Bronchial epithelial cell (primary cell): ENCODE data around the gene AVPR2. TPM values are rescaled to one million over a fixed set of nuclear protein-coding genes. Genes with fewer than 3 reads are reported as not detected.

Source experiments
- DNase-seq: peaks from one replicate; pipeline ENCODE4 v3.0.0-alpha.2; 2010; ENCODE audit warnings: low read depth
- FAIRE-seq: peaks from 2 replicates; lab custom pipeline; 2011; peaks lifted over from hg19 to GRCh38; lab: Jason Lieb, UNC
- H3K27me3 ChIP-seq: 2 replicates; pipeline ENCODE4 v1.5.1; 2011; ENCODE audit warnings: low read length; ENCODE audit not compliant: control insufficient read depth, insufficient read depth
- H3K36me3 ChIP-seq: 2 replicates; pipeline ENCODE4 v1.5.1; 2011; ENCODE audit warnings: low read length; ENCODE audit not compliant: control insufficient read depth, insufficient read depth
- H3K4me3 ChIP-seq: 2 replicates; pipeline ENCODE4 v1.5.1; 2011; ENCODE audit warnings: mild to moderate bottlenecking, low read depth, low read length, control low read depth
- CTCF ChIP-seq: IDR thresholded peaks from 2 replicates; pipeline ENCODE4 v1.5.1; 2011; ENCODE audit warnings: mild to moderate bottlenecking, moderate library complexity, low read length, control low read depth, inconsistent platforms; ENCODE audit not compliant: insufficient read depth, severe bottlenecking
- total RNA-seq: library from RNA; depleted of rRNA; stranded (reverse); fragments of >200 nt; gene quantifications from 2 replicates; pipeline ENCODE4 v1.2.1, GENCODE V29; 2014

The AVPR2 gene
- total RNA-seq, 1 donor from 2014 or later = not detected

DNA sequence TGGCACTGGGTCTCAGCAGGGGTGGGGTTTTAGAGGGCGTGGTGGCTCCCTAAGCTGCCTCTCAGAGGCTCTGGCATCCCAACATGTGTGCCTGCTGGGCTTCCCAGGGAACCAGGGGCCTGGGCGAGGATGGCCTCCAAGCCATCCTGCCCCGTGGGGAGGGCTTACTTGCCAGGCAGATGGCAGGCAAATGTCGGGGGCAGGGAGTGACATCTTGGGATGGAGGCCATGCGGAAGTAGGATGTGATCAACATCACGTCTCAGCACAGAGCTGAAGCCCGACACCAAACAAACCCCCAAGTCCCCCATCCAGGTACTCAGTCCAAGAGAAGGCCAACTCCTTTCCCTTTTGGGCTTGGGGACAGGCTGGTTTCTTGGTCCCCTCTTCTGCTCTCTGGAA is 23.2 kb upstream of the AVPR2 start:
- H3K27me3 ChIP-seq = peaks cover 4% of the 10 kb centered on the region
- no peak for DNase-seq
- H3K36me3 ChIP-seq = no peaks in the 10 kb centered on the region
- FAIRE-seq = no peak
- no peak overlapping the region for H3K4me3 ChIP-seq
- no peak for TF ChIP-seq CTCF

DNA sequence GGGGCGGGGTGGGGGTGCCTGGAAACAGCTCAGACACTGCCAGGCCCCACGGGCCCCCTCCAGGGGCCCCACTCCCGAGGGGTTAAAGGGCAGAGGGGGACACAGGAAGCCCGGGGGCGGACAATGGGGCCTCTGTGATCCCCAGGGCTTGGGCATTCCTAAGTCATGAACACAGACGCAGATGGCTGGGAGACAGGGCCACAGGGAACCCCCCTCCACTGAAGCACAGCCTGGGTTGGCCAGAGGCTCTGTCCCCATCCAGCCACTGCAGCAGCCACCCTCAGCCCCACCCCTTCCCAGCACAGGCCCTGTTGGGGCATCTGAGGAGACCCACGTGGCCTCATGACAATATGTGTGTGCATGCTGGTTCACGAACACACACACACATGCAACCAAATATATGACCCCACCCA is 22.4 kb upstream of the AVPR2 start:
- no peak overlapping the region for H3K4me3 ChIP-seq
- H3K27me3 ChIP-seq = peaks cover 6% of the 10 kb centered on the region
- no peak for TF ChIP-seq CTCF
- no peak for FAIRE-seq
- no peaks in the 10 kb centered on the region for H3K36me3 ChIP-seq
- no peak for DNase-seq

GRCh38 chrX:153882557-153882956 is 21.9 kb upstream of the AVPR2 start:
- FAIRE-seq = no peak
- H3K27me3 ChIP-seq = peaks cover 6% of the 10 kb centered on the region
- no peak for TF ChIP-seq CTCF

DNA sequence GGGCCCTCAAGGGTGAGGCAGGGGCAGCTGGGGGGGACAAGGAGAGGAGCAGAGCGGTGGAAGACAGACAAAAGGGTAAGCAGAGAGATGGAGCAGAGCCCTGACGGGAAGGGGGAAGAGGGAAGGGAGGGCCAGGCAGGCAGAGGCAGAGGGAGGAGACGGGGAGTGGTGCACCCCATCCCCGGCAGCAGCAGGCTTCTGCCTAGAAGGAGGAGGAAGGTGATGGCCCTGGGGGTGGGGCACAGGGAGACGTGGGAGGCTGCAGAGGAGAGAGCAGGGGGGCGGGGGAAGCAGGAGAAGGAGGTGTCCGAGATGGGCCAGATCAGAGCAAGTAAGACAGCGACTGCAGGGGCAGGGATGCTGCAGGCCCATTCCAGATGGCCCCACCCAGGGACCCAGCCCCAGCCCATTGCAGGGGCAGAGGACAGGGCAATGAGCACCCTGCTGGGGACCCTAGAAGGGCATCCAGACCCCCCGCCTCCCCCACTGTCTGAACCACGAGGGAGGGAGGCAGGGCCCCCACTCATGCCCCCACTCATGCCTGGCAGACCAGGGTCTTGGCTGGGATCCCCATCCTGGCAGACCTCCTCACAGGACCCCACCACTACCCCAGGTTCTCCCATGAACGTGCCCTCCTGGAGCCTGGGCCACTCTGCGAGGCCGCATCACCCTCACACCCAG is 21.2 kb upstream of the AVPR2 start:
- H3K4me3 ChIP-seq = no peak overlapping the region
- DNase-seq = no peak
- peaks cover 6% of the 10 kb centered on the region for H3K27me3 ChIP-seq
- no peak for FAIRE-seq
- no peaks in the 10 kb centered on the region for H3K36me3 ChIP-seq
- TF ChIP-seq CTCF = no peak

More at GRCh38 chrX:153882557-153882956, 21.9 kb upstream of the AVPR2 start:
- Histone ChIP-seq H3K4me3 (no peak overlapping the region), H3K36me3 (no peaks in the 10 kb centered on the region)
- no peak for DNase-seq

DNA sequence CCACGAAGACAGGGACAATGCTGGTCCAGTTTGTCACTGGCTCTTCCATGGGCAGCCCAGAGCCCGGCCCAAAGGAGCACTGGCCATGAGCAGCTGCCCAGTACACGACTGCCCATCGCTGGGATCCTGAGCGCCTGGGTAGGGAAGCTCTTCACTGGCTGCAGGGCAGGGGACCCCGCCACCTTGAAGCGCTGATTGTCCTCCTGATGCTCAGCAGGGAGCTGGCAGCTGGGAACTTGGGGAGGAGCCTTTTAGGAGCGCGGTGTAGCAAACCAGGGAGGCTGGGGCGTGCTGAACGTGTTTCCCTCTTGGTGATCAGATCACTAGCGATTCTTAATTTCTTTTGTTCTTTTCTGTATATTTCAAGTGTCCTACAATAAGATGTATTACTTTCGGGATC is 20.3 kb upstream of the AVPR2 start:
- no peak for FAIRE-seq
- Histone ChIP-seq H3K4me3 (no peak overlapping the region), H3K27me3 (peaks cover 6% of the 10 kb centered on the region), H3K36me3 (no peaks in the 10 kb centered on the region)
- no peak for DNase-seq
- TF ChIP-seq CTCF = no peak

DNA sequence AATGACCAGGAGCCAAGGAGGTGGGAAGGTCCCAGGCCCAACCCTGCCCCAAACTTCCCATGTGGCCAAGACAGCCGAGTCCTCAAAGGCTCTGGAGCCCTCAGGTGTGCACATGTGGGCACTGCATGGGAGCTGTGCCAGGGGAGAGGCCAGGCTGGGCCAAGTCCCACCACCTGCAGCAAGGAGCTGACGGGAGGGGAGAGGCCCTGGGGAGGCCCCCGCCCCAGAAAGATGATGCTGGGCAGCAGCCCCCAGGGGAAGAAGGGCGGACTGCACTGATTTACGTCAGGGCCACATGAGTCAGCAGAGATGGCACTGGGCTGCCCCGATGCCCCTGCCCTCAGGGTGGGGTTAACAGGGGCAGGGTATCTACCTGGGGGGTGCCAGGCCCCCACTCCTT is 19.9 kb upstream of the AVPR2 start:
- FAIRE-seq (no peak), DNase-seq (peak; percentile 9)
- peak; percentile 33 for TF ChIP-seq CTCF
- no peaks in the 10 kb centered on the region for H3K36me3 ChIP-seq
- H3K27me3 ChIP-seq = peaks cover 6% of the 10 kb centered on the region
- H3K4me3 ChIP-seq = no peak overlapping the region
